Progenitor cell of endocrine pancreas (in vitro differentiated cells): ENCODE measurements around the gene RFK. TPM values are rescaled to one million over a fixed set of nuclear protein-coding genes. Genes with fewer than 3 reads are reported as not detected.
A peak's percentile ranks its signal among the peaks of the same experiment; 100 is the strongest.

Experiments
- DNase-seq: peaks from one replicate; pipeline ENCODE4 v3.0.0; 2021; ENCODE audit warnings: low spot score; ENCODE audit not compliant: unreplicated experiment
- H3K27ac Mint-ChIP-seq: 2 replicates; pipeline ENCODE4 v1.8.0; 2021; ENCODE audit warnings: mild to moderate bottlenecking, moderate library complexity, mixed read lengths
- H3K27me3 Mint-ChIP-seq: 2 replicates; pipeline ENCODE4 v1.8.0; 2021; ENCODE audit warnings: mixed read lengths
- H3K36me3 Mint-ChIP-seq: 2 replicates; pipeline ENCODE4 v1.8.0; 2022; ENCODE audit warnings: mixed read lengths; ENCODE audit not compliant: insufficient read depth
- H3K4me1 Mint-ChIP-seq: 2 replicates; pipeline ENCODE4 v1.8.0; 2021; ENCODE audit warnings: low read depth, mixed read lengths
- H3K4me3 Mint-ChIP-seq: 2 replicates; pipeline ENCODE4 v1.8.0; 2021; ENCODE audit warnings: low read depth, mild to moderate bottlenecking, moderate library complexity, mixed read lengths
- H3K9me3 Mint-ChIP-seq: 2 replicates; pipeline ENCODE4 v1.8.0; 2021; ENCODE audit warnings: low read depth, mixed read lengths
- CTCF ChIP-seq: fragments of 200-600 bp; sonication (generic); IDR thresholded peaks from one replicate; pipeline ENCODE4 v1.5.0; 2021; ENCODE audit warnings: antibody characterized with exemption, mild to moderate bottlenecking; ENCODE audit not compliant: unreplicated experiment
- total RNA-seq: library from RNA; stranded (reverse); gene quantifications from 2 replicates; pipeline ENCODE4 v1.2.1, GENCODE V29; 2021

Gene RFK
- total RNA-seq, 1 donor from 2014 or later: 17.0 TPM

GRCh38 chr9:76415154-76415553, 20.9 kb upstream of the RFK start:
- peaks cover 15% of the 10 kb centered on the region for H3K4me1 Mint-ChIP-seq
- no peak overlapping the region for H3K4me3 Mint-ChIP-seq
- TF ChIP-seq CTCF: no peak
- no peak for DNase-seq
- peaks cover 6% of the 10 kb centered on the region for H3K36me3 Mint-ChIP-seq
- H3K27ac Mint-ChIP-seq: peak overlapping the region; percentile 30
- peaks cover 15% of the 10 kb centered on the region for H3K9me3 Mint-ChIP-seq
- H3K27me3 Mint-ChIP-seq: no peaks in the 10 kb centered on the region

GRCh38 chr9:76414661-76415060, 20.4 kb upstream of the RFK start:
- Mint-ChIP-seq H3K27me3 (no peaks in the 10 kb centered on the region), H3K4me1 (peaks cover 15% of the 10 kb centered on the region), H3K4me3 (no peak overlapping the region), H3K9me3 (peaks cover 15% of the 10 kb centered on the region), H3K36me3 (peaks cover 6% of the 10 kb centered on the region), H3K27ac (peak overlapping the region; percentile 30)
- TF ChIP-seq CTCF: no peak
- no peak for DNase-seq

- no peak for TF ChIP-seq CTCF
- Mint-ChIP-seq H3K9me3 (peaks cover 15% of the 10 kb centered on the region), H3K4me1 (peaks cover 19% of the 10 kb centered on the region), H3K4me3 (no peak overlapping the region), H3K27me3 (no peaks in the 10 kb centered on the region), H3K36me3 (peaks cover 6% of the 10 kb centered on the region), H3K27ac (no peak overlapping the region)
- no peak for DNase-seq
Measured at GRCh38 chr9:76413658-76414057, 19.4 kb upstream of the RFK start.

GRCh38 chr9:76412638-76413037, 18.4 kb upstream of the RFK start:
- TF ChIP-seq CTCF: no peak
- H3K27me3 Mint-ChIP-seq: no peaks in the 10 kb centered on the region
- H3K4me1 Mint-ChIP-seq: peaks cover 22% of the 10 kb centered on the region
- no peak overlapping the region for H3K27ac Mint-ChIP-seq
- no peak overlapping the region for H3K4me3 Mint-ChIP-seq
- DNase-seq: no peak
- peaks cover 6% of the 10 kb centered on the region for H3K36me3 Mint-ChIP-seq
- H3K9me3 Mint-ChIP-seq: peaks cover 15% of the 10 kb centered on the region

GRCh38 chr9:76405868-76406267, 11.6 kb upstream of the RFK start:
- peaks cover 23% of the 10 kb centered on the region for H3K4me1 Mint-ChIP-seq
- no peaks in the 10 kb centered on the region for H3K36me3 Mint-ChIP-seq
- no peak overlapping the region for H3K27ac Mint-ChIP-seq
- no peak overlapping the region for H3K4me3 Mint-ChIP-seq
- no peak for DNase-seq
- no peaks in the 10 kb centered on the region for H3K27me3 Mint-ChIP-seq
- H3K9me3 Mint-ChIP-seq: no peaks in the 10 kb centered on the region
- no peak for TF ChIP-seq CTCF

GRCh38 chr9:76405340-76405739, 11.1 kb upstream of the RFK start:
- peaks cover 21% of the 10 kb centered on the region for H3K4me1 Mint-ChIP-seq
- no peak for DNase-seq
- no peak for TF ChIP-seq CTCF
- no peak overlapping the region for H3K4me3 Mint-ChIP-seq
- H3K9me3 Mint-ChIP-seq: no peaks in the 10 kb centered on the region
- H3K36me3 Mint-ChIP-seq: no peaks in the 10 kb centered on the region
- H3K27ac Mint-ChIP-seq: no peak overlapping the region
- H3K27me3 Mint-ChIP-seq: no peaks in the 10 kb centered on the region
